GM19193 (cell line): Measurements from ENCODE around the gene PGA3.
"Not testable (repeated sequence)": the region's sequence is repeated elsewhere in the genome, so short reads cannot be mapped to it uniquely, and the experiment has no call there.

ENCODE experiments used
- POLR2A ChIP-seq: IDR thresholded peaks from 4 replicates; pipeline ENCODE4 v1.6.1; 2011; ENCODE audit not compliant: insufficient read depth, insufficient read length; ENCODE audit errors: extremely low read depth

The PGA3 gene

DNA sequence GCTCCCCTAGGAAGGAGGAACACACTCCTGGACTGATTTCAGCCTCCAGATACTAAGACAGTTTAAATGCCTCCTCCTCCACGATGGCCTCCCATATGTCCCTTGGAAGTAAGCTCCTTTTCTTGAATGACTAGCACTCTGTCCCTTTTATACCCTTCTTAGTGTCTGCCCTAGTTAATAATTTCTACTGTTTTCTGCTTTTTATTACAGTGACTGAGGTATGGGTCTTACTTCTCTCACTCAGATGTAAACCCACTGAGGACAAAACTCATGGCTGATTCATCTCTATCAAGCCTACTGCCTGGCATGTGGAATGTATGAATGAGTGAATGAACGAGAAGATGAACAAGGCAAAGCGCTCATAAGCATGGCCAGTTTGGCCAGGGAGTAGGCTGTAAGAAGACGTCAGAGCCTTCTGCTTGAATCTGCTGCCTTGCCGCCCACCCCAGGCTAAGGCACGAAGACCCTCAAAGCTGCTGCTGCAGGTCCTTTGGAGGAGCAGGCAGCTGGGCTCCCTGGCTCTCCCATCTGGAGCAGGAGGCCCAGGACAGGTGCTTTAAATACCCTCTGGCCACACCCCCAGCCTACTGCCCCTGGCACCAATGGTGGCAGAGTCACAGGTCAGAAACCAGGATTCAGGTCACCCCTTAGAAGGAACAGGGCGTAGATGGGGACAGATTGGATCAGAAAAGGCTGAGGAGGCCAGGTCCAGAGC, 8.2 kb upstream of the PGA3 start:
- no peak for TF ChIP-seq POLR2A

DNA sequence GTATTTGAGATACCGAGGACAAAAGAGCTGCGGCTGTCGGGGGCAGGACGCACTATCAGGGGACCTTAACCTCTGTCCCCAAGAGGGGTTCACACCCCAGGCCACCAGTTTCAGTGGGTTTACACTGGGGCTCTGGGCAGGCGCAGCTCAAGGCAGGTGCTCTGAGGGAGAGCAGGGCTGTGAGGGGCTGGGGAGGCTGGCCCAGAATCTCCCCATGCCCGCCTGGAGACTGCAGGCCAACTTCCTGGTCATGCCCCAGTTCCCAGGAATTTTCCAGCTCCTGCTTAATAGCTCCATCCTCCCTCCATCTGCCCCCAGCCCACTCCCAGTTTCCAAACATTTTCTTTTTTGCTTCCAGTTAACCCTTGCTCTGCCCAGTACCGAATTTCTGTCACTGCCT, 7.6 kb upstream of the PGA3 start:
- TF ChIP-seq POLR2A = no peak

DNA sequence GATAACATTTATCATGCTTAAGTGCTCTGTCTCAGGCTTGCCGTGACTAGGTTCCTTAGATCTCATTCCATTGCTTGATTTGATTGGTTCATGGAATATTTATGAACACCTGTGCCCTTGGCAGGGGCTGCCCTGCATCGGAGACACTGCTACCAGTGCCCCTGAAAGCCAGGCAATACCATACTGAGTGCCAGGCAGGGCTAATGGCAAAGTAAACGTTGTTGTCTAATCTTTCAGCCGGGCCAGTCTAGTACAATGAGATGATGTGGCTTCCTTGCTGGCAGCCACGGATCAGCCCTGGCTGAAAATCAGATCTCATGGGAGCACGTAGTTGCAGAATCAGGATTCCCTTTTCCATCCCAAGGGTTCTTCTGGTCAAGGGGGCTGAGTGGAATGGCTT, 5.0 kb upstream of the PGA3 start:
- TF ChIP-seq POLR2A = no peak

DNA sequence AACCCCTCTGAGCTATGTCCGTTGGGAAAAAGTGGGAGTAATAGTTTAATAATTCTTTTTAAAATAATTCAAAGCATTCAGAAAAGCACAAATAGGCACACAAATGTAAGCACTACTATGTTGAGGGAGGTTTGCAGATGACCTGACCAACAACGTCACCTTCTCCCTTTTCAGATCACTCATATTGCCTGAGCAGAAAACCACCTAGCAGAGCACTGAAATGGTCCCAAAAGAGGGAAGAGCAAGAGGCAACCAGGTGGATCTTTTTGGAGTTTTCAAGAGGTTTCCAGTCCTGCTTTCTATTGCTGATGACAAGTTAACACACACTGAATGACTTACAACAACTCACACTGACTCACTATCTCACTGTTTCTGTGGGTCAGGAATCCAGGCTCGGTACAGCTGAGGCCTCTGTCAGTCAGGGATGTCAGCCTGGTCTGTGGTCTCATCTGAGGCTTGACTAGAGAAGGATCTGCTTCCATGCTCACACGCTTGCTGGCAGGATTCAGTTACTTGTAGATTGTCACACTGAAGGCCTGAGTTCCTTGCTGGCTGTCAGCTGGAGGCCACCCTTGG, 4.3 kb upstream of the PGA3 start:
- TF ChIP-seq POLR2A = no peak

DNA sequence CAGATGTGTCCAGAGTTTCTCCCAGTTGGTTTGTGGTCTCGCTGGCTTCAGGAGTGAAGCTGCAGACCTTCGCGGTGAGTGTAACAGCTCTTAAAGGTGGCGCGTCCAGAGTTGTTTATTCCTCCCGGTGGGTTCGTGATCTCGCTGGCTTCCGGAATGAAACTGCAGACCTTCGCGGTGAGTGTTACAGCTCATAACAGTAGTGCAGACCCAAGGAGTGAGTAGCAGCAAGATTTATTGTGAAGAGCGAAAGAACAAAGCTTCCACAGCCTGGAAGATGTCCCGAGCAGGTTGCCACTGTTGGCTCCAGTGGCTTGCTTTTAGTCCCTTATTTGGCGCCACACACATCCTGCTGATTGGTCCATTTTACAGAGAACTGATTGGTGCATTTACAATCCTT, 1.8 kb upstream of the PGA3 start:
- no peak for TF ChIP-seq POLR2A

DNA sequence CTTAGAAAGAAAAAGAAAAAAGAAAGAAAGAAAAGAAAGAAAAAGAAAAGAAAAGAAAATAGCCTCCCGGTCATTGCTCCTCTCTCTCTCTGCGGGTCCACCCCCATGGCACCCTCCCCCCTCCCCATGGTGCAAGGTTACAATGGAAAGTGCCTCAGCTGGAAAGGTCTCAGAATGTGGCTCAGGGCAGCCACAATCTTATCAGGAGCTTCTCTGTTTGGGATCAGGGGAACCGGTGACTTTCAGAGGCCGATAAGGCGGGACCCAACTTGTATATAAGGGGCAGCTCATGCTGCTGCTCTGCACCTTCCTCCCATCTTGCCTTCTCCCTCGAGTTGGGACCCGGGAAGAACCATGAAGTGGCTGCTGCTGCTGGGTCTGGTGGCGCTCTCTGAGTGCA, 18.7 kb downstream of the PGA3 start, which contains the start of gene PGA4:
Gene PGA4, plus strand, starts transcription at position 301 of the 400 bp plus-strand sequence. Its CDS starts 54 bp downstream, at position 355.
- not testable (repeated sequence) for TF ChIP-seq POLR2A

DNA sequence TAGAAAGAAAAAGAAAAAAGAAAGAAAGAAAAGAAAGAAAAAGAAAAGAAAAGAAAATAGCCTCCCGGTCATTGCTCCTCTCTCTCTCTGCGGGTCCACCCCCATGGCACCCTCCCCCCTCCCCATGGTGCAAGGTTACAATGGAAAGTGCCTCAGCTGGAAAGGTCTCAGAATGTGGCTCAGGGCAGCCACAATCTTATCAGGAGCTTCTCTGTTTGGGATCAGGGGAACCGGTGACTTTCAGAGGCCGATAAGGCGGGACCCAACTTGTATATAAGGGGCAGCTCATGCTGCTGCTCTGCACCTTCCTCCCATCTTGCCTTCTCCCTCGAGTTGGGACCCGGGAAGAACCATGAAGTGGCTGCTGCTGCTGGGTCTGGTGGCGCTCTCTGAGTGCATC, 37.6 kb downstream of the PGA3 start, which contains the start of gene PGA5:
Gene PGA5, plus strand, starts transcription at position 301 of the 400 bp plus-strand sequence. Its CDS starts 52 bp downstream, at position 353.
- not testable (repeated sequence) for TF ChIP-seq POLR2A

DNA sequence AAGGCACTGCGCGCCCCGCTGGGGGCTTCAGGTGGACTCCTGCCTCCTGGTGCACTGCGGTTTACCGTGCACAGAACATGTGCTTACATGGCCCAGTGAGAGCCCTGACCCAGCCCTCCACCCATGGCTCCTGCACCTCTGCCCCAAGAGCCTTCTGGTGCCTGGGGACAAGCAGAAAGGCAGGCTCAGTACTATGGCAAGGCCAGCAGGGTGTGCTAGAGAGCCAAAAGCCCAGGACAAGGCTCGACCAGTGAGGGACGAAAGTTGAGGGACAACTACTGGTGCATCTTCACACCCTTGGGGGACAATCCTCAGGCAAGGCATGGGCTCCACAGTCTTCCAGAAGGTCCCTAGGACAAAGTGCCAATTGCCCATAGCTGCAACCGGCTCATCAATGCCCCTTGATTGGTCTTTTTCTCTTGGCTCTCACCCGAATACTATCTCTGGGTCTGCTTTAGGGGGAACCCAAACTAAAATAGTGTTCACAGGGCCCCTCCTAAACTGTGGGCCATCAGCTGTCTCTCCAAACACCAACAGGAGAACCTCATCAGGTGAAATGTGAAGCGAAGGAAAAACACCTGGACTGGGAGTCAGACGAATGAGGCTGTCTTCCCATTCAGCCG, 51.2 kb downstream of the PGA3 start:
- TF ChIP-seq POLR2A = no peak

DNA sequence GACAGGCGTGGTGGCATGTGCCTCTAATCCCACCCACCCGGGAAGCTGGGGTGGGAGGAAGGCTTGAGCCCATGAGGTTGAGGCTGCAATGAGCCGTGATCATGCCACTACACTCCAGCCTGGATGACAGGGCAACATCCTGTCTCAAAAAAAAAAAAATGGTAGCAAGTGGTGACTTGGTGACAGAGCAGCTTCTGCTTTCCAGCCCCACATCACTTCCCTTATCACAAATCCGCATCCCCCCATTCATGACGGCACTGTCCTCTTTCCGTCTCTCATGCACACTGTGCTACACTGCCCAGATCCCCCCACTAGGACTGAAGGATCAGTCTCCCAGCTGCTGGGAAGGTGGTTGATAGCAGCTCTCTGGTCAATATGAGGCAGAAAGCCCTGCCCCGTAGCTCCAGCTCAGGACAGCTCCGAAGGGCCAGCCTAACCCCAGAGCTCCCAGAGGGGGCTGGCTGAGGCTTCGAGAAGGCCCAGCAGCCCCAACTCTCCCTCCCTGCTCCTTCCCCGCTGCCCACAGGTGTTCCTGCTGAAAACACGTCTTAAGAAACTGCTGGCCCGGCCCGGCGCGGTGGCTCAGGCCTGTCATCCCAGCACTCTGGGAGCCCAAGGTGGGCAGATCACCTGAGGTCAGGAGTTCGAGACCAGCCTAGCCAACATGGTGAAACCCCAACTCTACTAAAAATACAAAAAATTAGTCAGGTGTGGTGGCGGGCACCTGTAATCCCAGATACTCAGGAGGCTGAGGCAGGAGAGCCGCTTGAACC, 53.6 kb downstream of the PGA3 start:
- TF ChIP-seq POLR2A = no peak

DNA sequence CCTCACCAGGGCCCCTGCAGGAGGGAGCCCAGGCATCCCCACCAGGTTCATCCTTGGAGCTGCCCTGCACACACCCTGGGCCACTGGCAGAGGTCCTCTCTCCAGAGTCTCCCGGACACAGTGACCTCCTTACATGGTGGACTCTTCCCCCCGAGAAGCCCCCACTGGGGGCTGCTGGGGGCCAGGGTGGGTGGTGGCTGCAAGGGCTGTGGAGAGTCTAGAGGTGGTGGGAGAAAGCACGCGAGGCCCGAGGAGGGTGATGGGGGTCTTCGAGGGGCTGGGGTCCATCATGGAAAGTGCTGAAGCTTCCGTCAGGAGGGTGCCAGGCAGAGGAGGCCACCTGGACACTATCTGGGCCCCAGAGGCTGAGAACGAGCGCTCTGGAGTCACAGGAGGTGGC, 55.2 kb downstream of the PGA3 start:
- no peak for TF ChIP-seq POLR2A

DNA sequence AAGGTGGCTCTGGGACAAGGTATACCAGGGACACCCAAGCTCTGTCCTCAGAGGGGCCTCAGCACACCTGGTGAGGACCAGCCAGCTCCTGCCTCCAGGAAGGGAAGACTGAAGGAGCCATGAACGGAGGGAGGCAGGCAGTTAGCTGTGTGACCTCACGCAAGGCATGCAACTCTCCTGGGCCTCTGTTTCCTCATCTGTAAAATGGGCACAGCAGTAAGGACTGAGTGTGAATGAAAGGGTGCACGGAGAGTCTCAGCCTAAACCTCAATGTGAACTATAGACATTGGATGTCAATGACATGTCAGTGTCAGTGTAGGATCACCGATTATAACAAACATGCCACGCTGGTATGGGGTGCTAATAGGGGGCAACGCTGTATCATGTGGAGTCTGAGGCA, 56.0 kb downstream of the PGA3 start:
- TF ChIP-seq POLR2A = no peak
